Lung (tissue), 12 donors: ENCODE results near the gene CELF1. TPM values are rescaled to one million over a fixed set of nuclear protein-coding genes. Genes with fewer than 3 reads are reported as not detected.

Experiments
- ATAC-seq: fragments of 200-7000 bp; cut with Tn5 transposase; one replicate; pipeline ENCODE4 v1.9.1; 2020; ENCODE audit warnings: moderate number of reproducible peaks; ENCODE audit not compliant: insufficient read depth, low FRiP score
- DNase-seq, 3 donors: peaks; one replicate each; pipeline ENCODE4 v3.0.0-alpha.2; 2013 to 2017
- H3K27ac ChIP-seq, 2 donors: one replicate each; pipeline ENCODE4 v1.5.1; 2013; ENCODE audit warnings: mild to moderate bottlenecking in 2 of 2, moderate library complexity in 2 of 2, control low read depth in 1 of 2, inconsistent platforms in 1 of 2, low read depth in 1 of 2, low read length in 1 of 2
- H3K27me3 ChIP-seq, 3 donors: one replicate each; pipeline ENCODE4 v1.5.1; 2013; ENCODE audit warnings: low read length in 2 of 3; ENCODE audit not compliant: control insufficient read depth in 3 of 3, insufficient read depth in 3 of 3
- H3K36me3 ChIP-seq, 4 donors: one replicate each; pipeline ENCODE4 v1.5.1; 2013; ENCODE audit warnings: low read length in 4 of 4, mild to moderate bottlenecking in 1 of 4, moderate library complexity in 1 of 4; ENCODE audit not compliant: control insufficient read depth in 4 of 4, insufficient read depth in 4 of 4
- H3K4me1 ChIP-seq, 5 donors: one replicate each; pipeline ENCODE4 v1.5.1; 2013; ENCODE audit warnings: low read length in 5 of 5, mild to moderate bottlenecking in 2 of 5, moderate library complexity in 1 of 5; ENCODE audit not compliant: control insufficient read depth in 5 of 5, insufficient read depth in 5 of 5
- H3K4me3 ChIP-seq: one replicate; pipeline ENCODE4 v1.5.1; 2013; ENCODE audit warnings: mild to moderate bottlenecking, control low read depth, moderate library complexity
- H3K9ac ChIP-seq, 2 donors: one replicate each; pipeline ENCODE4 v1.5.1; 2013; ENCODE audit warnings: low read length in 2 of 2, control low read depth in 1 of 2; ENCODE audit not compliant: insufficient read depth in 1 of 2
- H3K9me3 ChIP-seq, 4 donors: one replicate each; pipeline ENCODE4 v1.5.1; 2013; ENCODE audit warnings: low read length in 3 of 4, mild to moderate bottlenecking in 1 of 4, moderate library complexity in 1 of 4; ENCODE audit not compliant: control insufficient read depth in 4 of 4, insufficient read depth in 3 of 4
- WGBS, 2 donors: extraction: QIAGEN DNeasy Blood & Tissue Kit; methylation state at CpG; one replicate each; pipeline ENCODE4 v1.1.7; 2013; 5-methylcytosine and 5-hydroxymethylcytosine counted together
- polyA plus RNA-seq, 2 donors: library from polyadenylated mRNA; stranded (reverse); fragments of 200-250 nt; gene quantifications; one replicate each; pipeline ENCODE4 v1.2.1, GENCODE V29; 2013
- total RNA-seq, 2 donors: library from RNA; depleted of rRNA in 1 of 2; stranded (reverse); fragments of >200 nt in 1 of 2; gene quantifications; one replicate each; pipeline ENCODE4 v1.2.1, GENCODE V29; 2014 to 2021
- TF ChIP-seq, protein P1 (sequence below): IDR thresholded peaks from 2 replicates; pipeline ENCODE4 v1.5.1; 2012; ENCODE audit warnings: mild to moderate bottlenecking; ENCODE audit errors: control extremely low read depth, extremely low read depth
- donor health status: control.
- donor health status: control.
- donor health status: Bipolar disorder and iron deficiency.
- donor health status: healthy.
- donor health status: DM: yes; HTN: yes; CAD: no.

The CELF1 gene
- total and polyA plus RNA-seq, 4 donors = 32.2 to 184 (median 63.8) TPM

DNA sequence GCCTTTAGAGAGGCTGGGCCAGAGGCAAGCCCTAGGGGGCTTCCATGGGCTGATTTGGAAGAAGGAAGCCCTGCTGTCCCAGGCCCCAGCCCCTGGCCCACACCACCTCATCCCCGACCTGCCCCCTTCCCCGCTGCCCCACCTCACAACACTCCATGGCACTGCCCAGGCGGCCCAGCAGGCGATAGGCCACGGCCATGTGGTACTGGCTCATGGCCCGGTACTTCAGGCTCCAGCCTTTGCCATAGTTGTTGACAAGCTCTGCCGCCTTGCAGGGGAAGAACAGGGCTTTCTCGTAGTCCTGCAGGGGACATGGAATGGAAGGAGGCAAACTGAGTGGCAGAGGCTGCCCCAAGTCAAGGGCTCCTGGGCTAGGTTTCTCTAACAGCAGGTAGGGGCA is 110.4 kb downstream of the CELF1 start:
- H3K27ac ChIP-seq = no peak overlapping the region
- no peak overlapping the region for H3K9ac ChIP-seq
- no peak for ATAC-seq

DNA sequence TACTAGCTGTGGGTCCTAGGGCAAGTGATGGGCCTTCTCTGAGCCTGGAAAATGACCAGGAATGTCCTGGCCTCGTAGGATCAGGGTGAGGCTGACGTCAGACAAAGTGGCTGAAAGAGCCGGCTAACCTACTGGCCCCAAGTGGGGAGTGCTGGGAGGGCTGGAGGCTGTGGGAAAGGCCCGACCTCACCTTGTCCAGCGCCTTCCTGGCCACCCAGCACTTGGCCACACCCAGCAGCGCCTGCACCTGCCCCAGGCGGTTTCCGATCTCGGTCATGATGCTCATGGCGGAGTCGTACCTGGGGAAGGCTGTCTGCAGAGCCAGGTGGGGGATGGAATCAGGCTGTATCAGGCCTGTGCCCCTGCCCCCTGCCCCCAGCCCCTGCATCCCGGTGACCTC is 111.5 kb downstream of the CELF1 start:
- no peaks in the 10 kb centered on the region for H3K27me3 ChIP-seq
- WGBS, 2 donors = 87 to 91% methylated on average over 11 to 12 of the region's 12 CpGs
- no peak overlapping the region for H3K27ac ChIP-seq
- H3K4me1 ChIP-seq = peaks cover 0 to 4% (median 0%) of the 10 kb centered on the region in 5 donors
- DNase-seq (no peak), ATAC-seq (no peak)
- no peaks in the 10 kb centered on the region for H3K36me3 ChIP-seq
- TF ChIP-seq, protein P1, sequence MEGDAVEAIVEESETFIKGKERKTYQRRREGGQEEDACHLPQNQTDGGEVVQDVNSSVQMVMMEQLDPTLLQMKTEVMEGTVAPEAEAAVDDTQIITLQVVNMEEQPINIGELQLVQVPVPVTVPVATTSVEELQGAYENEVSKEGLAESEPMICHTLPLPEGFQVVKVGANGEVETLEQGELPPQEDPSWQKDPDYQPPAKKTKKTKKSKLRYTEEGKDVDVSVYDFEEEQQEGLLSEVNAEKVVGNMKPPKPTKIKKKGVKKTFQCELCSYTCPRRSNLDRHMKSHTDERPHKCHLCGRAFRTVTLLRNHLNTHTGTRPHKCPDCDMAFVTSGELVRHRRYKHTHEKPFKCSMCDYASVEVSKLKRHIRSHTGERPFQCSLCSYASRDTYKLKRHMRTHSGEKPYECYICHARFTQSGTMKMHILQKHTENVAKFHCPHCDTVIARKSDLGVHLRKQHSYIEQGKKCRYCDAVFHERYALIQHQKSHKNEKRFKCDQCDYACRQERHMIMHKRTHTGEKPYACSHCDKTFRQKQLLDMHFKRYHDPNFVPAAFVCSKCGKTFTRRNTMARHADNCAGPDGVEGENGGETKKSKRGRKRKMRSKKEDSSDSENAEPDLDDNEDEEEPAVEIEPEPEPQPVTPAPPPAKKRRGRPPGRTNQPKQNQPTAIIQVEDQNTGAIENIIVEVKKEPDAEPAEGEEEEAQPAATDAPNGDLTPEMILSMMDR = no peak
- H3K4me3 ChIP-seq = no peak overlapping the region
- H3K9ac ChIP-seq = no peak overlapping the region
- no peaks in the 10 kb centered on the region for H3K9me3 ChIP-seq

More for the DNA sequence above, 110.4 kb downstream of the CELF1 start:
- no peak overlapping the region for H3K4me3 ChIP-seq
- H3K36me3 ChIP-seq = no peaks in the 10 kb centered on the region
- H3K4me1 ChIP-seq = peaks cover 0 to 4% (median 0%) of the 10 kb centered on the region in 5 donors
- no peak for DNase-seq
- no peaks in the 10 kb centered on the region for H3K27me3 ChIP-seq
- H3K9me3 ChIP-seq = no peaks in the 10 kb centered on the region
- 88 to 95% methylated on average over 8 of the region's 8 CpGs for WGBS, 2 donors
- TF ChIP-seq, protein P1 = no peak

DNA sequence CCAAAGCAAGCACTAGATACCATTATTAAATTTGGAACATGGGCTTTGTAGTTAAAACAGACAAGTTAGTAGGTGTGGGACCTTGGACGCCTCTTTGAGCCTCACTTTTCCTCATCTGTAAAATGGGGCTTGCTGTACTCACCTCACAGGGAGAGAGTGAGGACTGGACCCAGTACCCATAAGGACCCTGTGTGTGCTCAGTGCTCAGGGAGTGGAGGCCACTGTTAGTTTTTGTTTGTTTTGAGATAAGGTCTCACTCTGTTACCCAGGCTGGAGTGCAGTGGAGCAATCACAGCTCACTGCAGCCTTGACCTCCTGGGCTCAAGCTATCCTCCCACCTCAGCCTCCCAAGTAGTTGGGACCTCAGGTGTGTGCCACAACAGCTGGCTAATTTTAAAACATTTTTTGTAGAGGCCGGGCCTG is 112.9 kb downstream of the CELF1 start:
- no peaks in the 10 kb centered on the region for H3K9me3 ChIP-seq
- no peaks in the 10 kb centered on the region for H3K36me3 ChIP-seq
- DNase-seq = no peak
- no peak for ATAC-seq
- TF ChIP-seq, protein P1 = no peak
- peaks cover 0 to 4% (median 0%) of the 10 kb centered on the region in 5 donors for H3K4me1 ChIP-seq
- no peaks in the 10 kb centered on the region for H3K27me3 ChIP-seq
- 91 to 93% methylated on average over 2 of the region's 2 CpGs for WGBS, 2 donors
- no peak overlapping the region for H3K27ac ChIP-seq
- H3K9ac ChIP-seq = no peak overlapping the region
- H3K4me3 ChIP-seq = no peak overlapping the region

DNA sequence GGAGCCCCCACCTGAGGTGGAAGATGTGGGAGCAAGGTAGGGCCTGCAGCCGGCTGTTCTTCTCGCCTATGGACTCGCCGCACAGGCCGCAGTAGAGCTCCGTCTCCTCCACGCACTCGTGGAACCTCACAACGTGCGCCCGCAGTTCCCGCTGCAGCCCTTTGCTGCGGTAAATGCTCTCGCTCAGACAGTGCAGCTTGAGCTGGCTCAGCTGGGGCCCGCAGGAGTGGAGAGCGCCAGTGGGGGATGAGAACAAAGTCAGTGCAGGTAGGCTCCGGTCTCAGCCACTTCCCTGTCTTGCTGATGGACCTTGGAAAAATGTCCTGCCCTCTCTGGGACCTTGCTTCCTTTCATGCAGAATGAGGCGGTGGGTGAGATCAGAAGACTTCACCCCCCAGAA is 114.2 kb downstream of the CELF1 start:
- 94% methylated on average over 18 of the region's 18 CpGs for WGBS, 2 donors
- Histone ChIP-seq H3K36me3 (no peaks in the 10 kb centered on the region), H3K9ac (no peak overlapping the region), H3K4me3 (no peak overlapping the region), H3K4me1 (peaks cover 0 to 4% (median 0%) of the 10 kb centered on the region in 5 donors), H3K27ac (no peak overlapping the region), H3K27me3 (no peaks in the 10 kb centered on the region), H3K9me3 (no peaks in the 10 kb centered on the region)
- no peak for DNase-seq
- ATAC-seq = no peak
- TF ChIP-seq, protein P1 = no peak
